HG03469 (cell line): ENCODE measurements around the gene BAIAP2.
"Not testable (repeated sequence)": the region's sequence is repeated elsewhere in the genome, so short reads cannot be mapped to it uniquely, and the experiment has no call there.

ENCODE experiments used
- ATAC-seq: cut with Tn5 transposase; IDR thresholded peaks from one replicate; pipeline ENCODE4 v1.9.1; 2021; ENCODE audit warnings: mild to moderate bottlenecking, moderate library complexity, moderate number of reproducible peaks; ENCODE audit not compliant: unreplicated experiment

BAIAP2 gene

GRCh38 chr17:81135505-81136278 lies 100.7 kb downstream of the BAIAP2 start:
- no peak for ATAC-seq

- ATAC-seq: no peak
Observed at GRCh38 chr17:81136366-81136765, 101.4 kb downstream of the BAIAP2 start.

- ATAC-seq: no peak
Observed at GRCh38 chr17:81137248-81137647, 102.3 kb downstream of the BAIAP2 start.

DNA sequence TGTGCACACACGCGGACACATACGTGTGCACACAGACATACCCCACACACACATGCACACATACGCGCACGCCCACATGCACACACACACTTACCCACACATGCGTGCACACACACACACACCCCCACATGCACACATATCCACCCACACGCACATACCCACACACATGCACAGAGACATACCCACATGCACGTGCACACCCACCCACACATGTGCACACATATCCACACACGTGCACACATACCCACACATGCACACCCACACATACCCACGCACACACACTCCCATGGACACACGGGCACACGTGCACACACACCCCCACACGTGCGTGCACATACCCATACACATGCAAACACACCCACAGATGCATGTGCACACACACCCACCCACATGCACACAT lies 103.1 kb downstream of the BAIAP2 start:
- no peak for ATAC-seq

DNA sequence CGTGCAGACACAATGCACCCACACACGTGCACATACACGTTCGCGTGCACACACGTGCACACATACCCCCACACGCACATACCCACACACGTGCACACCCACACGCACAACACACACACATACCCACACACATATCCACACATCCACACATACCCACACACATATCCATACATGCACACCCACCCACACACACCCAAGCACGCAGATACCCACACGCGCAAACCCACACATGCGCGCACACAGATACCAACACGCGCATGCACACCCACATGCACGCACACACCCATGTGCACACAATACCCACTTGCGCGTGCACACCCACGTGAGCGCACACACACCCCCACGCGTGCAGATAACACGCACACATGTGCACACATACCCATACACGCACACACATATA lies 103.5 kb downstream of the BAIAP2 start:
- no peak for ATAC-seq

DNA sequence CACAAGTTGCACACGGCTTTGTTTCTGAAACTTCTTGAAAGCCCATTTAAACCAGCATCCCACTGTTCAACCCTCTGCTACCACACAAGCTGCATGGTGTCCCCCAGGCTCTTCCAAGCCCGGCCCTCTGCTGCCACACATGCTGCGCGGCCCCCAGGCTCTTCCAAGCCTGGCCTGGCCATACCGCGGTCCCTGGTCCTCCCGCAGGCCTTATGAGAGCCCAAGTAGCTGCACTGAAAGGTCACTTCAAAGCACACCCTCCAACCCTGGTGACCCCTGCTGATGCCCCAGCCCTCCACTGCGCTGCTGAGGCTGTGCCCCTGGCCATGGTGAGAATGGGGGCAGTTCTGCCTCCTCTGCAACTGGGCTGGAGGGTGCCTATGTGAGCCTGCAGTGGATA lies 104.5 kb downstream of the BAIAP2 start:
- ATAC-seq: no peak

GRCh38 chr17:81140018-81140417 lies 105.1 kb downstream of the BAIAP2 start:
- ATAC-seq: no peak

DNA sequence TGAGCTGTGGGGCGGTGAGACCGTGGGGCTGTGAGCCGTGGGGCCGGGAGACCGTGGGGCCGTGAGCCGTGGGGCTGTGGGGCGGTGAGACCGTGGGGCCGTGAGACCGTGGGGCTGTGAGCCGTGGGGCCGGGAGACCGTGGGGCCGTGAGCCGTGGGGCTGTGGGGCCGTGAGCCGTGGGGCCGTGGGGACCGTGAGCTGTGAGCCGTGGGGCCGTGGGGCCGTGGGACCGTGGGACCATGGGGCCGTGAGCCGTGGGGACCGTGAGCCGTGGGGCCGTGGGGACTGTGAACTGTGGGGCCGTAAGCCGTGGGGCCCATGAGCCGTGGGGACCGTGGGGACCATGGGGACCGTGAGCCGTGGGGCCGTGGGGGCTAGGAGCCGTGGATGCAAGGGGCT lies 105.7 kb downstream of the BAIAP2 start:
- no peak for ATAC-seq

GRCh38 chr17:81142301-81143199 lies 107.6 kb downstream of the BAIAP2 start:
- ATAC-seq: no peak

GRCh38 chr17:81143200-81143527 lies 108.2 kb downstream of the BAIAP2 start:
- no peak for ATAC-seq

DNA sequence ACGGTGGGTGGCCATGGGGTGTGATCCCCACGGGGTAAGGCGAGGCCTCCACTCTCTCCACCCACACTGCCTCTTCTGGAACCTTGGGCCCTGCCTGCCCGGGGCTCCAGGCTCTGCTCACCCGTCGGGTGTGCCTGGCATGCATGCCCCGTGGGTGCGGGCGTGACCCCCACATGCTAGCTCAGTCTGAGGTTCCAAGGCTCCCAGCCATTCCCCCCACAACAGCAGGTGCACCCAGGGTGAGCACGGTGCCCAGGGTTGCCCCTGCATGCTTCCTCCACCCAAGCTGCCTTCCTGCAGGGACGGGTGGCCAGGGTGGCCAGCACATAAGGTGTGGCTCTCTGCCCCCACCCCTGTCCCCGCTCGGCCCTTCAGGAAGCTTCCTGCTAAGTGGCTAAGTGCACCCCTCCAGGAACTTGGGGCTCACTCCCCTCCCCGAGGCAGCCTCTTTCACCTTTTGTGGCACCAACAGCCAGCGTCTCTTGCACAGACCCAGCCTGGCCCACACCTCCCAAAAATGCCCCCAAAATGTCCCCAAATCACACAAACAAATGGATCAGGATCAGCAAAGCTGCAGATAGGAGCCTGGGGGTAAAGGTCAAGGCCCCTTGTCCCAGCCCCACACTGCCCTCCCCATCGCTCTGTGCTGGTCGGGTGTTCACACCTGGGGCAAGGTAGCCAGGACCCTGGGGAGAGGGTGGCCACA lies 108.9 kb downstream of the BAIAP2 start:
- ATAC-seq: no peak

GRCh38 chr17:81144423-81144781 lies 109.5 kb downstream of the BAIAP2 start:
- ATAC-seq: no peak

GRCh38 chr17:81146208-81146607 lies 111.3 kb downstream of the BAIAP2 start:
- ATAC-seq: not testable (repeated sequence)

- ATAC-seq: no peak
Observed at GRCh38 chr17:81147701-81148100, 112.8 kb downstream of the BAIAP2 start.

DNA sequence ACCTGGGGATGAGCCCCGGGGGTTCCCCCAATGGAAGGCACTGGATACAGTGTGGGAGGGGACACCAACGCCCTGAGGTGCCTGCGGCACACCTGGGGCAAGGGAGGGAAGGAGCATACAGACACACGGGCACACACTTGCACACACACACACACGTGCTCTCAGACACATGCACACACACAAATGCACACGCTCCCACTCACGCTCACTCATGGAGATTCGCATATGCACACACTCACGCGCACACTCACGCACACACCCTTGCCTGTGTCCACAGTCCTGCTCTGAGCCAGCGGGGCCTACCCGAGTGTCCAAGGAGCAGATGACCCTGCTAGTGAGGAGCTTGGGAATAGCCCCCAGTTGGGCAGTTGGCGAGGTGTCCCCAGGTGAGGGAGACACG lies 113.6 kb downstream of the BAIAP2 start:
- no peak for ATAC-seq

GRCh38 chr17:81148986-81149533 lies 114.1 kb downstream of the BAIAP2 start:
- ATAC-seq: no peak

DNA sequence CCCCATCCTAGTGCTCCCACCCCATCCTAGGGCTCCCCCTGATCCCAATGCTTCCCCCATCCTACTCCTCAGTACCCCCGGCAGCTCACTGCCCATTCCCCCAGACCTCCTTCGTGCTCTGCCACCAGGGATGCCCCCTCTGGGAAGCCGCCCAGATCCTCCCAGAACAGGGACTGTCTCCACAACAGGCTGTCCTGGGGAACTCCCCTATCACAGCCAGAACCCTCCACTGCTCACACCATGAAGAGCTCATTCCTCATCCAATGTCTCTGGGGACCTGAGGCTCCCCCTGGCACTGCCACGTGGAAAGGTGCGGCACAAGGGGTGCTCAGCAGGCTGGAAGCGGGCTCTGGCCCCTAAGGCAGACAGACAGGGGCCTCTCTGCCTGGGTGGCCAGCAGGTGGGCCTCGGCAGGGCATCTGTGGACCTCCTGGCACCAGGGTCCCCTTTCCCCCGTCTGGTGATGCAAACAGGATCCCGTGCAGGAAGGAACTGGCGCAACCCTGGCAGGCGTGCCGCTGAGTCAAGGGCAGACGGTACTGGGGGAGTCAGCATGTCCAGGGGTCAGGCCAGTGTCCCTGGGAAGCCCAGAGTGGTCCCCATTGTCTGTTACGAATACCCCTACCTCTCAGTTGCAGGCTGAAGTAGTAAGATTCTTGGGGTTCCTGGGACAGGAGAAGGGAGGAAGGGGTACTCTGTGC lies 115.6 kb downstream of the BAIAP2 start:
- ATAC-seq: no peak

DNA sequence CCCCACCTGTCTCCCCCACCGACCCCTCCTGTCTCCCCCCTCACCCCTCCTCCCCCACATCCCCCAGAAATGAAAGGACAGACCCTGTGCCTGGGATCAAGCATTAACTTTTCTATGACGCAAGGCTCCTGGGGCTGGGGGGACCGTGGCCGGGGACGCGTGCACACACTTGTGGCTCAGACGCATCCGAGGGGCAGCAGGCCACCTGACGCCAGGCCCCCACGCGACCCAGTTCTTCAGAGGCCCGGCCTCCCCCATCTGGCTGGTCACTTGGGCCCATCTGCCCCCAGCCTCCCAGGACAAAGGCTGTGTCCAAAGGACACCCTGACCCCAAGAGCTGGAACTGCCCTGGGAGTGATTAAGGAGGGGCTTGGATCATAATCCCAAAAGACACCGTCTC lies 116.3 kb downstream of the BAIAP2 start:
- ATAC-seq: no peak

- no peak for ATAC-seq
Observed at GRCh38 chr17:81152288-81152828, 117.4 kb downstream of the BAIAP2 start.

DNA sequence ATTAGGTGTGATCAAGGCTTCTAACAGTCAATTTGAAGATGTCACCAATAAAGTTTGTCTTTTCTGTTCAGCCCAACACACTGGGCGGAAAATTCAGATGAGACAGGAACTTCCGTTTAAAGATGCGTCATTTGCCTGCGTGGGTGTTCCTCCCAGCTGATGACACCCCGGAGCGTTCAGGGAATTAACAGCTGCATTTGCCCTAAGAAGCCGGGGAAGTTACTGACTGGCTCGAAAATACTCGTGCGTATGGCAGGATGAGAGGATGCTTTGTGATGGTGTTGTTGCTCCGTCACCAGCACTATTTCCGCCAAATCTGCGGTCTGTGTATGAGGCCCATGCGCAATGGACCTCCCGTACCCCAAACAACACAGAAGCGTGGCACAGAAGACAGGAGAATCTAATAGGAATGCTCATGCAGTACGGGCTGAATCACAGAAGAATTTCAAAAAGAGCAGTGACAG lies 118.4 kb downstream of the BAIAP2 start:
- no peak for ATAC-seq
